Measurements from ENCODE around the gene PDE9A.

DNA sequence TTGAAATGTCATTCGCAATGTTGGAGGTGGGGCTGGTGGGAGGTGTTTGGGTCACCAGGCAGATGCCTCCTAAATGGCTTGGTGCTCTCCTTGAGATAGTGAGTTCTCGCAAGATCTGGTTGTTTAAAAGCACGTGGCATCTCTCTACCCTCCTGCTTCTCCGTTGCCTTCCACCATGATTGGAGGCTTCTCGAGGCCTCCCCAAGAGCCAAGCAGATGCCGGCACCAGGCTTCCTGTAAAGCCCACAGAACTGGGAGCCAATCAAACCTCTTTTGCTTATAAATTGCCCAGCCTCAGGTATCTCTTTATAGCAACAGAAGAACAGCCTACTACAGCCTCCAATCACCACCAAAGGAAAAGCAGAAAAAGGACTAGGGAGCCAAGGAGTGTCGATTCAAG lies 80.5 kb downstream of the PDE9A start:
- TF ChIP-seq SP1 (CRISPR knock-in tag; conservative IDR thresholded peaks at IDR 0.05), result no peak
- TF ChIP-seq, protein P1, sequence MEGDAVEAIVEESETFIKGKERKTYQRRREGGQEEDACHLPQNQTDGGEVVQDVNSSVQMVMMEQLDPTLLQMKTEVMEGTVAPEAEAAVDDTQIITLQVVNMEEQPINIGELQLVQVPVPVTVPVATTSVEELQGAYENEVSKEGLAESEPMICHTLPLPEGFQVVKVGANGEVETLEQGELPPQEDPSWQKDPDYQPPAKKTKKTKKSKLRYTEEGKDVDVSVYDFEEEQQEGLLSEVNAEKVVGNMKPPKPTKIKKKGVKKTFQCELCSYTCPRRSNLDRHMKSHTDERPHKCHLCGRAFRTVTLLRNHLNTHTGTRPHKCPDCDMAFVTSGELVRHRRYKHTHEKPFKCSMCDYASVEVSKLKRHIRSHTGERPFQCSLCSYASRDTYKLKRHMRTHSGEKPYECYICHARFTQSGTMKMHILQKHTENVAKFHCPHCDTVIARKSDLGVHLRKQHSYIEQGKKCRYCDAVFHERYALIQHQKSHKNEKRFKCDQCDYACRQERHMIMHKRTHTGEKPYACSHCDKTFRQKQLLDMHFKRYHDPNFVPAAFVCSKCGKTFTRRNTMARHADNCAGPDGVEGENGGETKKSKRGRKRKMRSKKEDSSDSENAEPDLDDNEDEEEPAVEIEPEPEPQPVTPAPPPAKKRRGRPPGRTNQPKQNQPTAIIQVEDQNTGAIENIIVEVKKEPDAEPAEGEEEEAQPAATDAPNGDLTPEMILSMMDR (IDR thresholded peaks at IDR 0.05), result no peak
- no peak for TF ChIP-seq SMAD3 (CRISPR knock-in tag; IDR thresholded peaks at IDR 0.05; ENCODE audit: borderline replicate concordance)
- no peak for TF ChIP-seq KAT7 (CRISPR knock-in tag; IDR thresholded peaks at IDR 0.05; ENCODE audit: borderline replicate concordance)
- no peak for TF ChIP-seq HMGA2 (CRISPR knock-in tag; IDR thresholded peaks at IDR 0.05)
- TF ChIP-seq, protein P2, sequence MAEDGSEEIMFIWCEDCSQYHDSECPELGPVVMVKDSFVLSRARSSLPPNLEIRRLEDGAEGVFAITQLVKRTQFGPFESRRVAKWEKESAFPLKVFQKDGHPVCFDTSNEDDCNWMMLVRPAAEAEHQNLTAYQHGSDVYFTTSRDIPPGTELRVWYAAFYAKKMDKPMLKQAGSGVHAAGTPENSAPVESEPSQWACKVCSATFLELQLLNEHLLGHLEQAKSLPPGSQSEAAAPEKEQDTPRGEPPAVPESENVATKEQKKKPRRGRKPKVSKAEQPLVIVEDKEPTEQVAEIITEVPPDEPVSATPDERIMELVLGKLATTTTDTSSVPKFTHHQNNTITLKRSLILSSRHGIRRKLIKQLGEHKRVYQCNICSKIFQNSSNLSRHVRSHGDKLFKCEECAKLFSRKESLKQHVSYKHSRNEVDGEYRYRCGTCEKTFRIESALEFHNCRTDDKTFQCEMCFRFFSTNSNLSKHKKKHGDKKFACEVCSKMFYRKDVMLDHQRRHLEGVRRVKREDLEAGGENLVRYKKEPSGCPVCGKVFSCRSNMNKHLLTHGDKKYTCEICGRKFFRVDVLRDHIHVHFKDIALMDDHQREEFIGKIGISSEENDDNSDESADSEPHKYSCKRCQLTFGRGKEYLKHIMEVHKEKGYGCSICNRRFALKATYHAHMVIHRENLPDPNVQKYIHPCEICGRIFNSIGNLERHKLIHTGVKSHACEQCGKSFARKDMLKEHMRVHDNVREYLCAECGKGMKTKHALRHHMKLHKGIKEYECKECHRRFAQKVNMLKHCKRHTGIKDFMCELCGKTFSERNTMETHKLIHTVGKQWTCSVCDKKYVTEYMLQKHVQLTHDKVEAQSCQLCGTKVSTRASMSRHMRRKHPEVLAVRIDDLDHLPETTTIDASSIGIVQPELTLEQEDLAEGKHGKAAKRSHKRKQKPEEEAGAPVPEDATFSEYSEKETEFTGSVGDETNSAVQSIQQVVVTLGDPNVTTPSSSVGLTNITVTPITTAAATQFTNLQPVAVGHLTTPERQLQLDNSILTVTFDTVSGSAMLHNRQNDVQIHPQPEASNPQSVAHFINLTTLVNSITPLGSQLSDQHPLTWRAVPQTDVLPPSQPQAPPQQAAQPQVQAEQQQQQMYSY (CRISPR knock-in tag; IDR thresholded peaks at IDR 0.05), result no peak
- TF ChIP-seq, protein P3, sequence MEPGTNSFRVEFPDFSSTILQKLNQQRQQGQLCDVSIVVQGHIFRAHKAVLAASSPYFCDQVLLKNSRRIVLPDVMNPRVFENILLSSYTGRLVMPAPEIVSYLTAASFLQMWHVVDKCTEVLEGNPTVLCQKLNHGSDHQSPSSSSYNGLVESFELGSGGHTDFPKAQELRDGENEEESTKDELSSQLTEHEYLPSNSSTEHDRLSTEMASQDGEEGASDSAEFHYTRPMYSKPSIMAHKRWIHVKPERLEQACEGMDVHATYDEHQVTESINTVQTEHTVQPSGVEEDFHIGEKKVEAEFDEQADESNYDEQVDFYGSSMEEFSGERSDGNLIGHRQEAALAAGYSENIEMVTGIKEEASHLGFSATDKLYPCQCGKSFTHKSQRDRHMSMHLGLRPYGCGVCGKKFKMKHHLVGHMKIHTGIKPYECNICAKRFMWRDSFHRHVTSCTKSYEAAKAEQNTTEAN (CRISPR knock-in tag; IDR thresholded peaks at IDR 0.05), result no peak
- no peak for TF ChIP-seq CREM (CRISPR knock-in tag; IDR thresholded peaks at IDR 0.05)
- TF ChIP-seq, protein P4, sequence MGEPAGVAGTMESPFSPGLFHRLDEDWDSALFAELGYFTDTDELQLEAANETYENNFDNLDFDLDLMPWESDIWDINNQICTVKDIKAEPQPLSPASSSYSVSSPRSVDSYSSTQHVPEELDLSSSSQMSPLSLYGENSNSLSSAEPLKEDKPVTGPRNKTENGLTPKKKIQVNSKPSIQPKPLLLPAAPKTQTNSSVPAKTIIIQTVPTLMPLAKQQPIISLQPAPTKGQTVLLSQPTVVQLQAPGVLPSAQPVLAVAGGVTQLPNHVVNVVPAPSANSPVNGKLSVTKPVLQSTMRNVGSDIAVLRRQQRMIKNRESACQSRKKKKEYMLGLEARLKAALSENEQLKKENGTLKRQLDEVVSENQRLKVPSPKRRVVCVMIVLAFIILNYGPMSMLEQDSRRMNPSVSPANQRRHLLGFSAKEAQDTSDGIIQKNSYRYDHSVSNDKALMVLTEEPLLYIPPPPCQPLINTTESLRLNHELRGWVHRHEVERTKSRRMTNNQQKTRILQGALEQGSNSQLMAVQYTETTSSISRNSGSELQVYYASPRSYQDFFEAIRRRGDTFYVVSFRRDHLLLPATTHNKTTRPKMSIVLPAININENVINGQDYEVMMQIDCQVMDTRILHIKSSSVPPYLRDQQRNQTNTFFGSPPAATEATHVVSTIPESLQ (CRISPR knock-in tag; IDR thresholded peaks at IDR 0.05), result no peak
- TF ChIP-seq ZNF263 (CRISPR knock-in tag; IDR thresholded peaks at IDR 0.05; ENCODE audit: low read depth), result no peak
- TF ChIP-seq, protein P5, sequence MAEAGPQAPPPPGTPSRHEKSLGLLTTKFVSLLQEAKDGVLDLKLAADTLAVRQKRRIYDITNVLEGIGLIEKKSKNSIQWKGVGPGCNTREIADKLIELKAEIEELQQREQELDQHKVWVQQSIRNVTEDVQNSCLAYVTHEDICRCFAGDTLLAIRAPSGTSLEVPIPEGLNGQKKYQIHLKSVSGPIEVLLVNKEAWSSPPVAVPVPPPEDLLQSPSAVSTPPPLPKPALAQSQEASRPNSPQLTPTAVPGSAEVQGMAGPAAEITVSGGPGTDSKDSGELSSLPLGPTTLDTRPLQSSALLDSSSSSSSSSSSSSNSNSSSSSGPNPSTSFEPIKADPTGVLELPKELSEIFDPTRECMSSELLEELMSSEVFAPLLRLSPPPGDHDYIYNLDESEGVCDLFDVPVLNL (CRISPR knock-in tag; IDR thresholded peaks at IDR 0.05; ENCODE audit: borderline replicate concordance, low read depth), result no peak
- TF ChIP-seq ATF1 (CRISPR knock-in tag; IDR thresholded peaks at IDR 0.05), result no peak

Measured in WTC11 (cell line).